IPS-15b (cell line): ENCODE results near the gene FSTL4.

Experiments
- H3K27me3 ChIP-seq: one replicate; pipeline ENCODE4 v1.6.1; 2013; ENCODE audit warnings: low read length; ENCODE audit not compliant: control insufficient read depth, insufficient read depth
- H3K36me3 ChIP-seq: one replicate; pipeline ENCODE4 v1.6.1; 2013; ENCODE audit warnings: low read length; ENCODE audit not compliant: control insufficient read depth, insufficient read depth
- H3K4me1 ChIP-seq: one replicate; pipeline ENCODE4 v1.6.1; 2013; ENCODE audit warnings: mild to moderate bottlenecking, low read length; ENCODE audit not compliant: control insufficient read depth, insufficient read depth
- H3K4me3 ChIP-seq: one replicate; pipeline ENCODE4 v1.5.1; 2013; ENCODE audit warnings: low read depth, low read length
- H3K9ac ChIP-seq: one replicate; pipeline ENCODE4 v1.6.1; 2013; ENCODE audit warnings: low read depth, mild to moderate bottlenecking, low read length
- H3K9me3 ChIP-seq: one replicate; pipeline ENCODE4 v1.6.1; 2013; ENCODE audit warnings: mild to moderate bottlenecking, low read length; ENCODE audit not compliant: control insufficient read depth, insufficient read depth

Gene FSTL4

GRCh38 chr5:133348406-133348805 is 263.9 kb downstream of the FSTL4 start:
- H3K4me3 ChIP-seq: no peak overlapping the region
- no peaks in the 10 kb centered on the region for H3K36me3 ChIP-seq
- no peaks in the 10 kb centered on the region for H3K27me3 ChIP-seq
- H3K9me3 ChIP-seq: no peaks in the 10 kb centered on the region
- peaks cover 10% of the 10 kb centered on the region for H3K4me1 ChIP-seq
- H3K9ac ChIP-seq: no peak overlapping the region

GRCh38 chr5:133347039-133347438 is 265.3 kb downstream of the FSTL4 start:
- Histone ChIP-seq H3K27me3 (no peaks in the 10 kb centered on the region), H3K9me3 (no peaks in the 10 kb centered on the region), H3K4me3 (no peak overlapping the region), H3K9ac (no peak overlapping the region), H3K4me1 (peaks cover 14% of the 10 kb centered on the region), H3K36me3 (no peaks in the 10 kb centered on the region)

DNA sequence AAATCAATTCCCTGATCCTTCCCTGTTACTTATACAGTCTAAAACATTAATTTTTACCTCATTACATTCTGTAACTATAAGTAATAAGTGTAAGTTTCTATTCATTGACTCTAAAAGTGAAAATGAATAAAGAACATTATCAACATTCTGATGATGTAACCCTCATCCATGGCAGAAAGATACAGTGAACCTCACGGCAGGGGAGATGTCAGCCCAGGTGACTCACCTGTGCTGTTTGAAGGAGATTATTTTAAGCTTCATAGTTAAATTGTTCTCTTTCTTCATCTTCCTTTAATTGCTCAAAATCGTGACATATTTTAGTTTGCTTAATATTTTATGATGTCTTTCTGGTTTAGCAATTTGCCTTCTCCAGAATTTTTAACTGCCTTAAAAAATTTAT is 268.1 kb downstream of the FSTL4 start:
- H3K36me3 ChIP-seq: no peaks in the 10 kb centered on the region
- no peak overlapping the region for H3K9ac ChIP-seq
- no peaks in the 10 kb centered on the region for H3K27me3 ChIP-seq
- H3K4me3 ChIP-seq: no peak overlapping the region
- H3K9me3 ChIP-seq: no peaks in the 10 kb centered on the region
- H3K4me1 ChIP-seq: peaks cover 19% of the 10 kb centered on the region

DNA sequence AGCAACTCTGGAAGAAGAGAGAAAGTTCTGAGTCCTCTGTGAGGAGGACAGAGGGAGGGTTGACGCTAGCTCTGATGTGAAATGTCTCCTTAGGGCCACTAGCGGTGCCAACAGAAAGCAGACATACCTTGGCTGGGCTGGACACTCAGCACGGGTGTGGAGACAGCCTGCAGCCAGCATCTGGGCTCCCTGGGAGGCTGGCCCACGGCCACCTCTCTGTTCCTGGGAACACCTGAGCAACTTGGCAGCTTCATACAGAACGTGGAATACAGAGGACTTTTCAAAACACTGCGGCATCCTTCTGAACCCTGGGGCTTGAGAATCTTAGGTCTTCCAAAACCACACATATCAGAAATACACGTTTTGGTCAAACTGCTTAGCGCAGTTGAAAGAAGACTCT is 269.1 kb downstream of the FSTL4 start:
- H3K27me3 ChIP-seq: no peaks in the 10 kb centered on the region
- H3K9ac ChIP-seq: no peak overlapping the region
- no peak overlapping the region for H3K4me3 ChIP-seq
- peaks cover 19% of the 10 kb centered on the region for H3K4me1 ChIP-seq
- no peaks in the 10 kb centered on the region for H3K36me3 ChIP-seq
- no peaks in the 10 kb centered on the region for H3K9me3 ChIP-seq

- H3K27me3 ChIP-seq: no peaks in the 10 kb centered on the region
- H3K9ac ChIP-seq: no peak overlapping the region
- H3K9me3 ChIP-seq: no peaks in the 10 kb centered on the region
- no peaks in the 10 kb centered on the region for H3K36me3 ChIP-seq
- H3K4me1 ChIP-seq: peaks cover 19% of the 10 kb centered on the region
- H3K4me3 ChIP-seq: no peak overlapping the region
Measured at GRCh38 chr5:133341915-133342710, 270.2 kb downstream of the FSTL4 start.

DNA sequence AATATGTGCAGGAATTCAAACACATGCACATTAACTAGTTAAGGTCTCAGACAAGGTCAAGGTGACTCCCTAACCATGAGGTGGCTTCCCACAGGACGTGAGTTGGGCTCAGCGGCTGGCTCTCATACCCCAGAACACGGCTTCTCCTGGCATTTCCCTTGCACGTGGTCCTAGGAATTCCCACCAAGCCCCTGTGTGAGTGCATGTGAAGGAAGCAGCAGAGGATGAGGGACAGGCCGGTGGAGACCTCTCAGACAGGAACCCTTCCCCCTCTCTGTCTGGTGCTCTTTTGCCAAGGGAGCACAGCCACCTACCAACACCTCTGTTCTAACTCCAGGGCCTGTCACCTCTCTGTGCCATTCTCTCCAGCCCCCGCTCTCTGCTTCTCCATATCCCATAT is 271.0 kb downstream of the FSTL4 start:
- Histone ChIP-seq H3K9ac (no peak overlapping the region), H3K27me3 (no peaks in the 10 kb centered on the region), H3K4me3 (no peak overlapping the region), H3K36me3 (no peaks in the 10 kb centered on the region), H3K9me3 (no peaks in the 10 kb centered on the region), H3K4me1 (peaks cover 17% of the 10 kb centered on the region)

GRCh38 chr5:133340822-133341221 is 271.5 kb downstream of the FSTL4 start:
- Histone ChIP-seq H3K9me3 (no peaks in the 10 kb centered on the region), H3K36me3 (no peaks in the 10 kb centered on the region), H3K27me3 (no peaks in the 10 kb centered on the region), H3K4me1 (peaks cover 17% of the 10 kb centered on the region), H3K9ac (no peak overlapping the region), H3K4me3 (no peak overlapping the region)

DNA sequence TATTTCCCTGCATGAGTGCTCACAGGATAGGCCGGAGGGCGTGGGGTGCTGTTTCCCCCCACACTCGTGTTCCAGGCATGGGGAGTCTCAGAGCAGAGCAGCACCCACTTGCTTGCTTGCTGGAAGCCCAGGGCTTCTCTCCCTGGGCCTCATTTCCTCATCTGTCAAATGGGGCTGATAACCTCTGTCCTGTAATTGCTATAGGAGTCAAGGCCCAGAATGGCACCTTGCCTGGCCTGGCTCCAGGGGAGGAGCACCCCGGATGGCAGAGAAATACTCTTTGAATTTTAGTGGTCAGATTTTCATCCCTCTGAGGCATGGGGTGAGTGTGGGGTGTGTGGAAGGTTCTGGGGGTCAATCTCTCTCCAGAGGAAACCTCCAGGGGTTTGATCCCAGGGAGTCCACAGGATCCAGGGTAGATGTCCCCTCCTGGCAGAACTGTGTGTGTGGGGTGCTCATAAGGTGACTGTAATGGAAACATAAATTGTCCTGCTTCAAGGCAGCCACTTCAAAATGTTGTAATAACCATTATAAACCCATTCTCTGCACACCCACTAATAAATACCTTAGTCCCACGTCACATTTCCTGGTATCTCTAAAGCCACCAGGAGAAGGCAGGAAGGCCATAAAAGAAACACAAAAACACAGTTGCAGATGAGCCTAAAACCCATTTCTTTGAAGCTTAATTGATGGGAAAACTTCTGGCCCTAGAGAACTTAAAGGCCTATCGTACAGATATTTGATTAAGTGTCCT is 272.2 kb downstream of the FSTL4 start:
- peaks cover 17% of the 10 kb centered on the region for H3K4me1 ChIP-seq
- H3K9ac ChIP-seq: no peak overlapping the region
- H3K27me3 ChIP-seq: no peaks in the 10 kb centered on the region
- H3K4me3 ChIP-seq: no peak overlapping the region
- H3K36me3 ChIP-seq: no peaks in the 10 kb centered on the region
- no peaks in the 10 kb centered on the region for H3K9me3 ChIP-seq

GRCh38 chr5:133338504-133339355 is 273.6 kb downstream of the FSTL4 start:
- H3K4me1 ChIP-seq: peaks cover 12% of the 10 kb centered on the region
- H3K9me3 ChIP-seq: no peaks in the 10 kb centered on the region
- no peak overlapping the region for H3K9ac ChIP-seq
- no peaks in the 10 kb centered on the region for H3K27me3 ChIP-seq
- no peaks in the 10 kb centered on the region for H3K36me3 ChIP-seq
- no peak overlapping the region for H3K4me3 ChIP-seq

DNA sequence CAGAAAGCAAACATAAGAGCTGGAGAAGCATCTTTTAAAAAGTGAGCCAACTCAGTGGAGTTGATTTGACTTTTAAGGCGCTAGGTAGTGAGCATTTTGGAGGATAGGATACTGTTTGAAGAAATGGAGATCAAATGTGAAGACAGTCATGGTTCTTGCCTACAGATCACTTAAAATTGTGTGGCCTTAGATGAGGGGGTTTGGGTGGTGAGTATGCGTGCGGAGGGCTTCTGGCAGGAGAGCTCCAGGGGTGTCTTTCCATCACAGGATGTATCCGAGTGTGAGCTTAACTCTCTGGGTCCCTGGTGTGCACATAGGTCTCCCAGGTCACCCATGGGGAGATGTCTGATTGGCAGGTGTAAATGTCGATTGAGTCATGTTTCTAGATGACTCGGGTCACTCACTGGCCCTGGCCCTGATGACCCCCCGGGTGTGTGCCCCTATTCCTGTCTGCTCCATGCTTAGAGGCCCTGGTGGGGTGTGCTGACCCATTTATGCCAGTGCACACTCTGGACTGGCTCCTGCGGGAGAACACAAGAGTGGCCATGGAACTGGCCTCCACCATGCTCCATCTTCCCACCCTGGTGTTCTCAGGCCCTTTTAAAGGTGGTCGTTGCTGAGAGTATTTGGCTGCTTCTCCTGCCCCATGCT is 274.4 kb downstream of the FSTL4 start:
- H3K4me3 ChIP-seq: no peak overlapping the region
- no peak overlapping the region for H3K9ac ChIP-seq
- no peaks in the 10 kb centered on the region for H3K36me3 ChIP-seq
- H3K4me1 ChIP-seq: peaks cover 5% of the 10 kb centered on the region
- no peaks in the 10 kb centered on the region for H3K9me3 ChIP-seq
- H3K27me3 ChIP-seq: no peaks in the 10 kb centered on the region

DNA sequence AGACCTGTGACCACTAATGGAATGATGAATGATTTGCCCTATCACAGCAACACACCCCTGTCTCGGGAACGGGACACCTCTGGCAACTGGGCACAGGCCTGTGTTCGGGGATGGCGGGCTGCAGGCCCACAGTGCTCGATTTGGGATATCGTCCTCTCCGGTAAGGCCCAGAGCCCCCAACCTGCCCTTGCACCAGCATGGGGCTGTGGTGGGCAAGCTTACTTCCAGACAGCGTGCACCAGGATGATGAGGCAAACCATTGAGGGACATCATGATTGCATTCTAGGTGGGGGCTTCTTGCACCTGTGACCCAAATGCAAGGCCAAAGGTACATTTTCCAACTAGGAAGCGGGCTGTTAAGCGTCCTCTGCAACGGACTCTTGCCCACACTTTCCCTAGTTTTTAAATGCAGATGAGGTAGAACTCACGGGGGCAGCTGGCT is 275.4 kb downstream of the FSTL4 start:
- H3K4me3 ChIP-seq: no peak overlapping the region
- no peaks in the 10 kb centered on the region for H3K9me3 ChIP-seq
- peaks cover 5% of the 10 kb centered on the region for H3K4me1 ChIP-seq
- H3K36me3 ChIP-seq: no peaks in the 10 kb centered on the region
- H3K9ac ChIP-seq: no peak overlapping the region
- H3K27me3 ChIP-seq: no peaks in the 10 kb centered on the region
